ENCODE data around the gene TSGA10IP.

The TSGA10IP gene

DNA sequence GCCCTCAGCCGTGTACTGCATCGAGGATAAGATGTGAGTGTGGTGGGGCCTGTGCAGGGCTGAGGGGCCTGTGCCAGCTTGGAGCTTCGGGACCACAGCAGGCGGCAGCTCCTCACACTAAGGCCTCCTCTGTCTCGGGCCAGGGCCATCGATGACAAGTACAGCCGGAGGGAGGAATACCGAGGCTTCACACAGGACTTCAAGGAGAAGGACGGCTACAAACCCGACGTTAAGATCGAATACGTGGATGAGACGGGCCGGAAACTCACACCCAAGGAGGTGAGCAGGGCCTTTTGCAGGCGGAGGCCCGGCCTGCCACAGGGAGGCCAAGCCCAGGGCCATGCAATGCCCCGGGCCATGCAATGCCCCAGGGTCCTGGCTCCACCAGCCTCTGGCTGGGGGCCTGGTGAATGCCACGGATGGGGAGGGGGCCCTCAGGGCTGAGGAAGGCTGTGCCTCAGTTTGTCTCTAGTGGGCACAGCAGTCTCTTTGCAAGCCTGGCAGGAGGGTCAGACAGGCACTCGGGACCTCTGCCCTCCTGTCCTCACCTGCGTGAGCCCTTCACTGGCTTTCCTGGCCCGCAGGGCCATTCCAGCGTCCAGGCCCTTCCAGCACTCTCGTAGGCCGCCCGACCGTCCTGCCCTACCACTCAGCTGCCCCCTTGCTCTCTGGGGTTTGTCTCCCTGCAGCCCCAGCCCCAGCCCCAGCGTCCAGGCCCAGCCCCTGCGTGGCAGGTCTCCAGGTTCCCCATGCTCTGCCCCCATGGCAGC, 32.5 kb downstream of the TSGA10IP start:
- DNase-seq: no peak

GRCh38 chr11:65978391-65979238, 33.3 kb downstream of the TSGA10IP start:
- no peak for DNase-seq

GRCh38 chr11:65979261-65979759, 34.0 kb downstream of the TSGA10IP start:
- DNase-seq: no peak

DNA sequence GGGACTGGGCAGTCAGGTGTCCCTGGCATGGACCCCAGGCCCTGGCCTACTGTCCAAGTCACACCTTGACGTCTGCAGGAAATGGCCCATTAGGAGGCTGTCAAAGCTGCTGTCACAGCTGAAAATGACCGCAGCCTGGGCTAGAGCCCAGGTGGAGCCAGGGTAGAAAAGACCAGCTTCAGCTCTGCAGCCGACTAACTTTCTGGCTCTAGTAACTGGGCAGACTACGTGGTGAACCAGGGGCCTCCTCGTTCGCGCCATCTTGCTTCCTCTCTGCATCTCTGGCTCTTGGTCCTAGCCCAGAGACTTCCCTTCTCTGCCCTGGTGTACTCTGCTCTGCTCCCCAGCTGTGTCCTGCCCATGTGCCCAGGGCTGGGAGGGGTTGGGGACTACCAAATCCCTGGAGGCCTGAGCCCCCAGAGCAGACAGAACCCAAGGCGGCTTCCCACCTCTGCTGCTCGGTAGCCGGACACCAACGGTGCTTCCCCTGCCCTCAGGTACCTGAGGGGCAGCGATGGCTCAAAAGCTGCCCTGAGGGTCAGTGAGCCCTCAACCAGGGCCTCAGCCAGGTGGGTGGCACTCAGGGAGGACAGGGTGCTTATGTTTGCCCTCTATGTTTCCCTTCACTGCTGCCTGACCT, 35.9 kb downstream of the TSGA10IP start:
- no peak for DNase-seq

DNA sequence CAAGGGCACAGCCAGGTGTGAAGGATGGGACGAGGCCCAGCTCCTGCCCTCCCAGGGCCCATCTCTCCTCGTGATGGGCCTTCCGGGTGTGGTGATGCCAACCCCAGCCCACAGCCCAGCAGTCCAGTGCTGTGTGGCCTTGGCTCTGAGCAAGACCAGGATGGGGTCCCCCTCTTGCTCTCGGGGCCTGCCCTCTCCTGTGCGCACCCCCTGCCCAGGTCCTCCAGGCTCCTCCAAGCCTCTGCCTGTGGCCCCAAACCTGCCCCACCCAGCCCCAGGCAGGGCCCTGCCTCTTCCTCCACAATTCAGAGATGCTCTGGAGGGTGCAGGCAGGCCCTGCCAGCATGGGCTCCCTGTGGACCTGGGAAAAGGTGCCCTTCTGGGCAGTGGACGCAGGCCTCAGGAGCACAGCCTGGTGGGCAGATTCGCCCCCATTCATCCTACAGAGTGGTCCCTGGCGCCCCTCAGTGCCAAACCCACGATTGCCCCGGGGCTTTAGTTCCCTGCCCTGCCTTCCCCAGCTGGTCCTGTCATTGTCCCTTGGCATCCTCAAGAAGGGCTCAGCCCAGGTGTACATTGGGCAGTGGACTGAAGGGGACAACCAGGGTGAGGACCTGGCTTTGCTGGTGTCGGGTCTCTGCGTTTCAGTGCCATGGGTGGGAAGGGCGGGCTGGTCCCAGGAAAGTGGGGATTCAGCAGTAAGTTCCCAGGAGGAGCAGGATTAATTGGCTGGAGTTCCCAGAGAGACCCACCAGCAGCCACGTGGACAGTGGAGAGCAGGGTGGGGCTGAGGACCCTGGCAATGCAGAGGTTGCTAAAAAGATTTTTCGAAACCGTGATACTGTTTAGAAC, 36.9 kb downstream of the TSGA10IP start:
- no peak for DNase-seq

DNA sequence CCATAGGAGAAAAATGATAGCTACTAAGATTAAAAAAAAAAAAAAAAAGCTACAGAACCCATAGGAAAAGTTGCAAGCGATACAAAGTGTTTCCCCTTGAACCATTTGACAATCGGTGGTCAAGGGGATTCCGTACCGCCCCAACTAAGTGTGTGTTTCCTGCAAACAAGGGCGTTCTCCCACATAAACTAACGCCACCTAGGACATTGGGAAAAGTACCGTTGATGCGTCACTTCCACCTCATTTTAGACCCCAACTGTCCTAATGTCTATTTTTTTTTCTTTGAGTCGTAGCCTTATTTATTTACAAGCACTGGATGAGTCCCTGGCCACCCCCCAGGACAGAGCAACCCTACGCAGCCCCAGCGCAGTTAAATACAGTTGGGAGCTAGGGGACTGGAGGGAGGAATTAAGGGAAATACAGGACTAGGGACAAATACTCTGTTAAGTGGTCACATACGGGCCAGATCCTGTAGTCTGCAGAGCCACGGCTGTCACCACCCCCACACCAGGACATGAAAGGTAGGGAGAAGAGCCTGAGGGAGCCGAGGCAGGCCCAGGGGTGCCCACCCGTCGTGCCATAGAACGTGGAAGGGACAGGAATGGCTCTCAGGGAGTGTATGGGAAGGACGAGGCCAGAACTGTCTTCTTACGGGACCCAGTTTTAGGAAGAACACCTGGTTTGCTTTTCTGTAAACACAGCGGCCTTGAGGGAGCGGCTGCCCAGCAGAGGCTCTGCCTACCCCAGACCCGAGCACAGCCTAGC, 37.7 kb downstream of the TSGA10IP start:
- no peak for DNase-seq

DNA sequence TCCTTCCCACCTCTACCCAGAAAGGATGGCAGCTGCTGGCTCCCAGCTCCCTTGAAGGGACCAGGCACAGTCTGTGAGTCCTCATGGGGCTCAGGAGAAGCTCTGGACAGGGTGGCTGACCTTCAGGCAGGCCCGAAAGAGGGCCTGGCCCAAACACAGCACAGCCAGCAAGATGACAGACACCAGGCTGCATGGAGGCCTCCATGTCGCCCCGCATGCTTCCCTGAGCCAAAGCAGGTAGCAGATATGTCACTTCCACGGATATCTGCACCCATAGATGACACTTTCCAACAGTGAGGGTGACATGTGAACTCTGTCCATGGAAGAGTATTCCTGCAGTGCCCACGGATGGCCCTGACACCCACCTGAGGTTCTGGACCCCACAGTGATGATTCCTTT, 38.3 kb downstream of the TSGA10IP start:
- no peak for DNase-seq

- no peak for DNase-seq
Measured at GRCh38 chr11:65987336-65987735, 42.1 kb downstream of the TSGA10IP start.

DNA sequence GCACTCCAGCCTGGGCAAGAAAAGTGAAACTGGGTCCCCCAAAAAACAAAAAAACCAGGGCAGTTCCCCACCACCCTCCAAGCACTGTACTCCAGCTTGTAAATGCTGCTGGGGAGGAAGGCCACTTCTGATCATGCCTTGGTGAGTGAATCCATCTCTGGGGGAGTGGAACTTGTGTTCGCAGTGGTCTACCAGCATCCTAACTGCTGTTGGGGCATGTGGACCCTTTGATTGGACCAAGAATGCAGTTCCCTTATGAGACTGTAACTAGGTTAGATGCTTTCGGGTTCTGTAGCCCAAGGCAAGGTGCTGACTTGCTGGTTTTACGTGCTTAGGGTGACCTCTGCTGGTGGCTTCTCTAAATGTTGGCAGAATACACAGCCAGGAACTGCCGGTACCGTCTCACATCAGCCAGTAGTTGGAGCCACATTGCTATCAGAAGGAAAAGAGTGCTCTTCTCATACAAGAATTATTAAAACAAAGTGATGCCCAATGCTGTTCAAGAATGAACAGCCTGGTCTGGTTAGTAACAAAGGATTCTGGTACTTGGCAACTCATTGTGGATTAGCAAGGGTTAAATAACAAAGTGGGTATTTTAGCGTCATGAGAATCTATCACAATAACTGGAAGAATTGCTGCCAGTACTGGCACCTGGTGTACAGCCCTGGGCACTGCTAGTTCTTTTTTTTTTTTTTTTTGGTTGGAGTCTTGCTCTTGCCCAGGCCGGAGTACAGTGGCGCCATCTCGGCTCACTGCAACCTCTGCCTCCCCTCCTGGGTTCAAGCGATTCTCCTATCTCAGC, 43.7 kb downstream of the TSGA10IP start:
- peak; percentile 93 for DNase-seq

DNA sequence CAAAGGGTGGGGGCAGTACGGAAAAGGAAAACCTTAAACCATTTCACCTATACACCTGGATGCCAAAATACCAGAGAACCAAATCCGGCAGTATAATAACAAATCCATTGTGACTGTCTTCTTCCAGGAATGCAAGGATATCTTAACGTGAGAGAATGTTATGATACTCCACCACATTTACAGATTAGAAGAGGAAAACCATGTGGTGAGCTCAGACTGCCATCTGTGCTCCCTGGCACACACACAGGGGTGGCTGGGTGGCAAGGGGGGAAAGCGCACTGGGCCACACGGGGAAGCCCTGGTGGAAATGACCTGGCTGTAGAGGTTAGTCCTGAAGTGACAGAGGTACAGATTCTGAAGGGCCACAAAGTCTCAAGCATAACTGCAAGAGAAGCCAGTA, 46.8 kb downstream of the TSGA10IP start:
- DNase-seq: no peak

DNA sequence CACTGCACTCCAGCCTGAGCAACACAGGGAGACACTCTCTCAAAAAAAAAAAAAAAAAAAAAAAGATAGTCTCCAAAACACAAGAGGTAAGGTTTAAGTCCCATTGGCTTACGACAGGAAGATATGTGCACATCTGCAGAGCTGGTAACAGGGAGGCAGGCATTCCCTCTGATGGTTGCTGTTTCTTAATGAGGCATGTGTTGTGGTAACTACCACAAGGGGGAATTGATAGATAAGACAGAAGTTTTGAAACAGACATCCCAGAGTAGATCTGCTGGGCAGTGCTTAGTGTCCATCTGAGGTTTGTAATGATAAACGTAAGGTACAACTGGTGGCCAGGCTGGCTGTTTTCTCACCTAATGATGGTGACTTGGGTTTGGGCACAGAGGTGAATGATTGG, 52.0 kb downstream of the TSGA10IP start:
- DNase-seq: no peak

DNA sequence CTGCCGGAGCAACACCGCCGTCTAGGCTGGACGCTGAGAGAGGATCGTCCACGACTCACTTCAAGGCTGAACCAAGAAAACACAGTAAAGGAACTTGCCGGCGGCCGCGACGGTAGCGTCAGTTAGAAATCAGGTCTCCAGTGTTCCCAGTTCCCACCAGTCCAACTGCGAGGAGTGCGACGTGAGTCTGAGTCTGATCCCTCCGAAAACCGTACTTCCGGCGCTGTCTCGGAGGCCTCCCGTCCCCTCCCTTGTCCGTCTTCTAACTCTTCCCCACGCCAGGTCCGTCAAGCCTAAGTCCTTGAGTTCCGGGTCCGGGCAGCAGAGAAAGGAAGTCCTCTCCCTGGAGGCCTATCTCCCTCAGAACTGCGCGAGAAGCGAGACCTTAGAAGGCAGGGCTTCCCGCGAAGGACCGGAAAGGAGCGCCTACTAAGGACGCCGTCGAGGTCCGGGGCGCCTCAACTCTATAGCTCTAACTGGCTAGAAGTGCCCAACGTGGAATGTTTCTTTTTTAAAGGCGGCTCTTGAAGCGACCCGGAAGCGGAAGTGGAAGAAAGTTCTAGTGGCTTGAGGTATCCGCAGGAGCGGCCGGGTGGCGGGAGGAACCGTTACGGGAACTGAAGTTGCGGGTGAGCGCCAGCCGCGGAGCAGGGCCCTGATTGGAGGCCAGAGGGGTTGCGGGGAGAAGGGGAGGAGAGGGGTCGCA, 56.8 kb downstream of the TSGA10IP start, which contains the start of the genes BANF1 and EIF1AD:
Gene BANF1 (plus strand): TSS at position 562 of the 706 bp plus-strand sequence. CDS start 748 bp downstream, outside the sequence.
Gene EIF1AD (minus strand): TSS at position 216 of the 706 bp plus-strand sequence. CDS start 1,768 bp downstream, outside the sequence.
- DNase-seq: peak; percentile 97

GRCh38 chr11:66002648-66003225, 57.5 kb downstream of the TSGA10IP start:
- DNase-seq: peak; percentile 63

DNA sequence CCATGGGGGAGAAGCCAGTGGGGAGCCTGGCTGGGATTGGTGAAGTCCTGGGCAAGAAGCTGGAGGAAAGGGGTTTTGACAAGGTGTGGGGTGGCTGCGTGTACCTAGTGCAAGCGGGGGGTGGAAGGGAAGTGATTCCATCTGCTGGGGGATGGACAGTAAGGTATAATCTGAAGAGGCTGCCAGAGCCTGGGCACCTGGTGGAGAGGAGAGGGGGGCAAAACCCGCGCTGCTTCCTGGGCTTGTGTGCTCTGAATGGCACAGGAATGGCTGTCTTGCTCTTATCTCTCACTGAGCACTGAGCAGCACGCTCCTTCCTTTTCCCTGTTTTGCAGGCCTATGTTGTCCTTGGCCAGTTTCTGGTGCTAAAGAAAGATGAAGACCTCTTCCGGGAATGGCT, 58.0 kb downstream of the TSGA10IP start:
- DNase-seq: no peak

DNA sequence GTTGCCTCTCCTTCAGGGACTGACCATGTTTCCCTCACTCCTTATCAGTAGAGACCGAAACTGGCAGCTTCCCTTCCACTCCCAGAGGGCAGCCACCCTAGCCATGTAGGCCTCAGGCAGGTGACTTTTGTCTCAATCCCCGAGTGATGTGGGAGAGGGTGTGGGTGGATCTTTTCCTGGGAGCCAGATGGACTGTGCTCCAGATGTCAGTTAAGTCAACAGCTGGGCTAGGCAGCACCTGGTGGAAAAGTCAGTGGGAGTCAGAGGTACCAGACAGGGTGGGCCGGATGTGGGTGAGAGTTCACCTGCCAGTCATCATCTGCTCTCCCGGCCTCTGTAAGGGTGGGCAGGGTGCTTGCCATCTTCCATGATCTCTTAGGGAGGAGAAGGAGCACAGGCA, 58.9 kb downstream of the TSGA10IP start:
- DNase-seq: no peak

DNA sequence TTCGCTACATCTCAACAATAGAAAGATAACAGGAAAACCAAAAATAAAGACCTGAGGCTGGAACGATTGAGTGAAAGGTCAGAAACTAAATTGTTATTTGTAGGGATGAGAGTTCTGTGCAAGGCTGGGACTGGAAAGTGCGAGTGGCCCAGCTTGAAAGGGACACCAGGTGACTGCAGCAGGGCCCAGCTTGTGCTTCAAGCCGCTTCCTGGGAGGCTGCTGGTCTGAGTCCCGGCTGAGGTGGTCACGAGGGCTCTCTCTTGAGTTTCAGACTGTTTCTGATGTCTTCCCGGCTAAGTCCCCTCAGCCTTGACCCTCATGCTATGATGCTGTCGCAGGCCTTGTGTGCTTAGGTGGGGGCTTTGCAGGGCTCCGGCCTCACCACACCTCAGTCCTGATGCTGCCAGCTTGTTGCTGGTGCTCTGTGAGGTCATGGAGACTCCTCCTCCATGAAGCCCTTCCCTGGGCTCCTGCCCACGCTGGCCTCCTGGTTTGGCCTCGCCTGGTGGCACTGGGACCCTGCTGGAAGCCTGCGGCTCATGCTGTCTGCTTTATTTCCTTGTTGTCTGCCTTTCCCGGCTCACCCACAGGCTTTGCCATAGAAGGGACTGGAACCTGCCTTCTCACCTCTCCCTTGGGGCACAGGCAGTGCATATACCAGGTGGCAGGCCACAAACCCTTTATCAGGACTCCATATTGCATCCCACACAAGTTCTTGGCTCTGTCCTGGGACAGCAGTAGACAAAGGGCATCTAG, 61.0 kb downstream of the TSGA10IP start:
- no peak for DNase-seq

GRCh38 chr11:66006891-66007176, 61.6 kb downstream of the TSGA10IP start:
- DNase-seq: no peak

GRCh38 chr11:66007201-66007634, 61.9 kb downstream of the TSGA10IP start:
- peak; percentile 84 for DNase-seq

DNA sequence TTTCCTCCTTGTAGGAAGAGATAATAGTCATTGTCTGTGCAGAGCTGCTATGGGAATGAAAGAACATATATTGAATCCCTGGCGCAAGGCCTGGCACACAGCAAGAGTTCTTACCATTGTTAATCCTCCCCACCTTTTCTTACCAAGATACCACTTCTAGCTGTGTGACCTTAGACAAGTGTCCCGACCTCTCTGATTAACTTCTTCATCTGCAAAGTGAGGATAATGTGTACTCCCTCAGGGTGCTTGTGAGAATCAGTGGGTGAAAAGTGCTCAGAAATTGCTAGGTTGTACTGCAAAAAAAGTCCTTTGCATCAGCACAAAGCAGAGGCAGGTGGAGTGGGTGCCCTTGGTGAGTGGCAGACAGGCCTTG, 62.8 kb downstream of the TSGA10IP start:
- no peak for DNase-seq
